ENCODE measurements around the gene CFAP65.
A peak's percentile ranks its signal among the peaks of the same experiment; 100 is the strongest.

Gene CFAP65, protein sequence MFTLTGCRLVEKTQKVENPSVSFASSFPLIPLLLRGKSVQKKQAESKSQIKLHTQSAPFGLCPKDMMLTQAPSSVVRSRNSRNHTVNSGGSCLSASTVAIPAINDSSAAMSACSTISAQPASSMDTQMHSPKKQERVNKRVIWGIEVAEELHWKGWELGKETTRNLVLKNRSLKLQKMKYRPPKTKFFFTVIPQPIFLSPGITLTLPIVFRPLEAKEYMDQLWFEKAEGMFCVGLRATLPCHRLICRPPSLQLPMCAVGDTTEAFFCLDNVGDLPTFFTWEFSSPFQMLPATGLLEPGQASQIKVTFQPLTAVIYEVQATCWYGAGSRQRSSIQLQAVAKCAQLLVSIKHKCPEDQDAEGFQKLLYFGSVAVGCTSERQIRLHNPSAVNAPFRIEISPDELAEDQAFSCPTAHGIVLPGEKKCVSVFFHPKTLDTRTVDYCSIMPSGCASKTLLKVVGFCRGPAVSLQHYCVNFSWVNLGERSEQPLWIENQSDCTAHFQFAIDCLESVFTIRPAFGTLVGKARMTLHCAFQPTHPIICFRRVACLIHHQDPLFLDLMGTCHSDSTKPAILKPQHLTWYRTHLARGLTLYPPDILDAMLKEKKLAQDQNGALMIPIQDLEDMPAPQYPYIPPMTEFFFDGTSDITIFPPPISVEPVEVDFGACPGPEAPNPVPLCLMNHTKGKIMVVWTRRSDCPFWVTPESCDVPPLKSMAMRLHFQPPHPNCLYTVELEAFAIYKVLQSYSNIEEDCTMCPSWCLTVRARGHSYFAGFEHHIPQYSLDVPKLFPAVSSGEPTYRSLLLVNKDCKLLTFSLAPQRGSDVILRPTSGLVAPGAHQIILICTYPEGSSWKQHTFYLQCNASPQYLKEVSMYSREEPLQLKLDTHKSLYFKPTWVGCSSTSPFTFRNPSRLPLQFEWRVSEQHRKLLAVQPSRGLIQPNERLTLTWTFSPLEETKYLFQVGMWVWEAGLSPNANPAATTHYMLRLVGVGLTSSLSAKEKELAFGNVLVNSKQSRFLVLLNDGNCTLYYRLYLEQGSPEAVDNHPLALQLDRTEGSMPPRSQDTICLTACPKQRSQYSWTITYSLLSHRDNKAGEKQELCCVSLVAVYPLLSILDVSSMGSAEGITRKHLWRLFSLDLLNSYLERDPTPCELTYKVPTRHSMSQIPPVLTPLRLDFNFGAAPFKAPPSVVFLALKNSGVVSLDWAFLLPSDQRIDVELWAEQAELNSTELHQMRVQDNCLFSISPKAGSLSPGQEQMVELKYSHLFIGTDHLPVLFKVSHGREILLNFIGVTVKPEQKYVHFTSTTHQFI (N-terminal part only)

DNA sequence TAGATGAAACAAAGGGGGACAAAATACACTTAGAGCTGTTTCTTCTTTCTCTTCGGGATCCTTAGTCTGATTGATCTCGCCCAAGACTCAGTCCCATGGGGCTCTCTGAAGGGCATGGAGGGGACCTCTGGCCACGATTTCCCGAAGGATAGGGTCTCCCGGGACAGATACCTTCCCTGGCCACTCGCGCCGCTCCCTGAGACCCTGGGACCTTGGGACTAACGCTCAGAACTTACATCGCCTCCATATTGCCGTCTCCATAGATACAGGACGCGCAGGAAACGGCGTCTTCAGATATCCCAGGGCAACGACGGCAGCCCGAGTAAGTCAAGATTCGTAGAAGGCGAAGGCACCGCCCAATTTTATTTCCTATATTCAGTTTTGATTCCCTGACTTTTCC lies at the start of gene CFAP65:
TSS of gene CFAP65 (minus strand) at position 265 of the 400 bp plus-strand sequence. CDS start 2,468 bp downstream, outside the sequence.
- peak; percentile 25 for DNase-seq

DNA sequence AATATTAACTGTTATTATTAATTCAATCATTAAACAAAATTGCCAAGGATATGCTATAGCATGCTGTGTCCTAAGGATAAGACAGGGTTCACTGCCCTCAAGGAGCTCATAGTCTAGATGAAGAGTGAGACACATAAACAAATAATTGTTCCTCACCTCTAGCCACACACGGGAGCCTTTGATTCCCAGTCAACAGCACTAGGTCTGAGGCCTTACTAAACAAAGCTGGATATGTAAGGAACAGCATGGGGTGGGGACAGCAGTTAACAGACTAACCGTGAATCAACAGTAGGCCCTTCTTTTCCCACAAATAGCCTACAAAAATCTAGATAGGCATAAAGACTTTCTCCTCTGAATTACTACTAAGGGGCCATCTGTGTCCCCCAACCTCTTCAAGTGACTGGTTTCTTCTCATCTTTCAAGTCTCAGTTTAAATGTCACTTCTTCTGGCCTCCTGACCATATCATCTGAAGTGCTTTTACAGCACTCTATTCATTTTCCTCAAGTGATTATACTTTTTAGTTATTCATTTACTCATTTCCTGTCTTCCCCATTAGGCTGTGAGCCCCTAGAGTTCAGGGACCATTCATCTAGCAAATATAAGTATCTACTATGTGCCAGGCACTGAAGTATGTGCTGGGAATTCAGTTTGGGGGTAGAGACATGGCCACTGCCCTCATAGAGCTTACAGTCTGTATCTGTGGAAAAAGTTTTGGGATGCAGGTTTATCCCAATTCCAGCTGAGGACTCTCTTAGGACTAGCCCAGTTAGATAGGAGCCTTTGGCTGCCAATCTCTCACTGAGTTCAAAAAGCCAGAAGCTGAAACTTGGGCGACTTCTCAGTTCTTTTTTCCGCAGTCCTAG lies 49.4 kb upstream of the CFAP65 start:
- no peak for DNase-seq

- no peak for DNase-seq
These were observed 48.0 kb upstream of the CFAP65 start for GRCh38 chr2:219089330-219089729.

DNA sequence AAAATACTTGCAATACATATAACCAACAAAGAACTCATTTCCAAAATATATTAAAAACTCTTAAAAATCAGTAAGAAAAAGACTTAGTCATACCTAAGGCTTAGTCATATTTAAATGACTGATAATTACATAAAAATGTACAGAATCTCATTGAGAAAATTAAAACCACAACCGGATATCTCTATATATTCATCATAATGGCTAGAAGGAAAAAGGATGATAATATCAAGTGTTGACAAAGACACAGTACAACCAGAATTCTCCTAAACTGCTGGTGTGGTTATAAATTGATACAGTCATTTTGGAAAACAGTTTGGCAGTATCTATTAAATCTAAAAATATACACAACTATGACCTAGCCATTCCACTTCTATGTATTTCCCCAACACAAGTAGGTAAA lies 46.5 kb upstream of the CFAP65 start:
- no peak for DNase-seq

DNA sequence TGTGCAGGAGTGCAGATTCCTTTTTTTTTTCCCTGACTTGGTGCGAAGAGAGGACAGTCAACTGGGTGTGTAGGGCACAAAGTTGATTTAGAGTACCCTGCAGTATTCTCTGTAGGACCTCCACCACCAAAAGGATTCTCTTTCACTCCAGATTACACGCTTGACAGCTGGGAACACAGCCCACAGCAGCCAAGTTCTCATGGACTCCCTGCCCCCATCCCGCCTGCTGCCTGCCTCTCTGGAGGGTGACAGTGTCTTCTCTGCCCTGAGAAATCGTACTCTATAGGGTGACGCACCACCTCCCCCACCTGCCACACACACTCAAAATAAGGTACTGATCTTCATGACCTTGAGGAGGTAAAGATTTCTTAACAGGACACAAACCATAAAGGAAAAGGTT lies 46.0 kb upstream of the CFAP65 start:
- no peak for DNase-seq

DNA sequence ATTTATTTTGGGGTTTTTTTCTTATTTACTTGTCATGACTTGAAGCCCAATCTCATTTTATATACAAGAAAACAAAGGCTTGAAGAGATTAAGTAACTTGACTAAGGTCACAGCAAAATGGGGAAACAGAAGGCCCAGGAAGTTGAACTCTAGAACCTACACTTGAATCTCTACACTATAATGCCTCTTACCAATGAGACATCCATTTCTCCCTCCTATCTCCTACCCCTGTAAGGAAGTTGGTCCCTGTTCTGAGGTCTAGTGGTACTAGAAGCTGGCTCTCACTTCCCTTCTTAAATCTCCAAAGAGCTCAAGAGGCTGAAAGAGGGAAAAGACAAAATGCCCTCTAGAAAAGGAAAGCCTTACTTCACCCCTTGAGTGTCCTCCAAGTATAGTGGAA lies 44.9 kb upstream of the CFAP65 start:
- no peak for DNase-seq

DNA sequence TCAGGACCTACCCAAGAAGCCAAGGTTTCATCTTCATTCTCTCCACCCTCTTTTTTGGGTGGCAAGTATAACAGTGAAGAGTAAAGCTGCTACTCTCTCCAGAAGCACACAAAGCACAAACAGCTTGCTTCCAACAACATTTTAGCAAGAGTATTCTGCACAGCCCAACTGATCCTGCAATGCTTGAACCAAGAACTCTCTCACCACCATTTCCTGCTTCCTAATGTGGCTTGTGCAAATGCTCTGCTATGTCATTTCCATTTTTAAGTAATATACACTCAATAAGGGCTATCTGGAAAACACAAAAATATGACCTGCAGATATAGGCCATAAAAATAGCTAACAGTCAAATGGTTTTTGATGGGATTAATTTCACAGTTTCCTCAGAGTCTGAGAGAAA lies 43.5 kb upstream of the CFAP65 start:
- no peak for DNase-seq

DNA sequence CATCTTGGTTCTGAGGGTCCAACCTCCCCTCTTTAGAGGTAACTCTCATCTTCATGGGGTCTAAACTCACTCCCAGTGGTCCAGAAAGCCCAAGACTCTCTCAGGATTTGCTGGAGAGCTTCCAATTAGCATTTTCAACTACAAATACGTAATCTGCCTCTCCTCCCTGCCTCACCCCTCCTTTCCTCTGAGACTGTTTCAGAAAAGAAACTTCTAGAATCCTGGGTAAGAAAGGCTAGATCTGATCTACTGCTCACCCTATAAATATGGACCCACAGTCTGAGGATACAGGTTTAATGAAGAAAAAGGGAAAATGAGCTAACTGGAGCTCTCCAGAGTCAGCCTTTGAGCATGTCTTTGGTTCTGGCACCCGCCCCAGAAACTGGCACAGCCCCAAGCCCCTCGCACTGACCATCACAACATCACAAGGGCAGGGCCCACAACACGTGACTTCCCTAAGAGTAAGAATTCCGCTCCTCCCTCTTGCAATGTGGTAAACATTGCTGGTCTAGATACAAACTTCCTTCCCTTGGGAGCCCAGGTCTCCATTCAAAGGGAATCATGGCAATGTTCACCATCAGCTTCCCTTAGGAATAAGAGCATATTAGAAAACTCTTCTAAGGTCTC lies 41.1 kb upstream of the CFAP65 start:
- no peak for DNase-seq

DNA sequence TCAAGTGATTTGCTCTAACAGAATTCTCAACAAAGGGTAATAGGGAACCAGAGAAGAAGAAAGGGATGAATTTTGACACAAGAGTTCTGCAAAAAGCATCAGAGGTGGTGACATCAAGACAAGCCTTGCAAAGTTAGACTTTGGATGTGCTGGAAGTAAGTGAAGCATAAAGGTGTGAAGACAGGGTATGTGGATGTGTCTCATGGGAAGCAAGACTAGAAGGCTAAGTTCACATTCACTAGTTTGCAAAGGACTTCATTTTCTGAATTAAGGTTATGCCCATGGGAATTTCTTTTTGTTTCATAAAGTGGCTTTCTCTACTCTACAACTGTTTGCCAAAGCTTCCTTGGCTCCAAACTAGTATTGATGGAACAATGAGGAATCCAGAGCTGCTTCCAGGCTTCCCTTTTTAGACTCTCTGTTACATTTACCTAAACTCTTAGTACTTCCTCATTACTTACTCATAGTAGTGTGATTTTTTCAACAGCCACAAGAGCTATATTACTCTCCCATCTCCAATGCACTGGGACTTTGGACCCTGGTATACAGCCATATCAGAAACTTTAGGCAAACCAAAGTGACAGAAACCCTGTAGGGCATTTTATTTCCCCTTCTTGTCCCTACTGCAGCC lies 40.5 kb upstream of the CFAP65 start:
- DNase-seq: no peak

DNA sequence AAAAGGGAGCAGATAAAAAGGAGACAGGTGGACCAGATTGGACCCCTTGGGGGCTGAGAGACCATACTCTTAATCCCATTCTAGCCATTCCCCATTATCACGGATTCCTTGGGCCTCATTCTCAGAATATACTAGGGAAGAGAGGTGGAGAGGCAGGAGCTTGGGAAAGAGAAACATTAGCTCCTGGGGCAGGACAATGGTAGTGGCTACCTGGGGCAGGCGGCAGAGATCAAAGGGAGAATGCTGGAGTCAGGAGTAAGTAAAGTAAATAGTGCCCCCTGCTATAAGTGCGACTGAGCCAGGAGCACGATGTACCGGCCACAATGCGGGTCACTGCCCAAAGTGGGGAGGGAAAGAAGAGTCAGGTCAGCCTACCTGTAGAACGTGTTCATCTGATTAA lies 39.8 kb upstream of the CFAP65 start:
- no peak for DNase-seq

DNA sequence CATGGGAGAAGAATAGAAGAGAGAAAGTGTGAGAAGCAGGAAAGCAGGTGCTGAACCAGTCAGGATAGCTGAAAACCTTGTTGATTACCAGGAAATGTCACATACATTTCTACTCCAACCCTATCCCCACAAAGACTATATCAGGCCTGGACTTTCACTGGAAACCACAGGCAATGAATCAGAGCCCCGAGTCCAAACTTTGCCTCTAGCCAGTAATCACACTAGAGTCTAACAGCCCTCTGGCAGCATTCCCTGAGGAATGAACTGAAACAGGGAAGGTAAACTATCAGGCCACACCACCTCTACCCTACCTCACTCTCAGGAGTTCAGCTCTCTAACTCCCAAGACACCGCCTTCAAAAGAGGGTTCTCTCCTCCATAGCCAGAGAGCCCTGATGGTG lies 38.1 kb upstream of the CFAP65 start:
- DNase-seq: no peak

GRCh38 chr2:219078951-219079350 lies 37.6 kb upstream of the CFAP65 start:
- DNase-seq: no peak

DNA sequence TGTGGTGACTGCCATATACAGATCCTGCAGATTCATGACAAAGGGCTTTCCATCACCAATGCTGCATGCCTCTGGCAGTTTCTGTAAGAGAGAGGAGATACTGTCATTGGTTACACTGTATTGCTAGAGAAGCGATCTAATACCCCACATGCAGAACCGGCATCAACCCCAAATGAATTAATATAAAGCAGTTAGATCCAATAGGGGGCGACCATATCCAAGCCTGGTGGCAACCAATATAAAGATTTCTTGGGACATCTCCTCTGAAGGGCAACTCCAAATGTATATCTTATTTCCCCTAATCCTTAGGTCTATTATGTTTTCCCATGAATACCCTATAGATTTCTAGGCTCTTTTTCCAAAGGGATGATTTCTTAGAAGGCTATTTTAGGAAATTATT lies 36.8 kb upstream of the CFAP65 start:
- no peak for DNase-seq

DNA sequence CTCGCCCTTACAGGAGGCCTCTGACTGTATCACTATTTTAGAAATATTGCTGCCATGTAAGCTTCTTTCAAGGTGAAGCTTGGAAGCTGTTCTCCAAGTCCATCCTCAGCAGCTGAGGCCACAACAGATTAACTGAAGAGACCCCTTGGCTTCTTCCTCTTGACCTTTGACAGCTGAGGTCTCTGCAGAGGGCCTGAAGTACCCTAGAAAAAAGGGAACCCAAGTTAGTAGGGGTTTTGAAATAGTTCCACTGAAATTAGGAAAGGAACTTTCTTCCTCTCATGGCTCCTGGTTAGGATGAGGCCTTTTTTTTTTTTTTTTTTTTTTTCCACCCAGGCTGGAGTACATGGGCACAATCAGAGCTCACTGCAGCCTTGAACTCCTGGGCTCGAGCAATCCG lies 34.9 kb upstream of the CFAP65 start:
- DNase-seq: no peak

- DNase-seq: peak; percentile 24
These were observed 32.3 kb upstream of the CFAP65 start for GRCh38 chr2:219073413-219074129.

- DNase-seq: no peak
These were observed 31.5 kb upstream of the CFAP65 start for GRCh38 chr2:219072741-219073250.

- no peak for DNase-seq
These were observed 30.0 kb upstream of the CFAP65 start for GRCh38 chr2:219071131-219071816.

GRCh38 chr2:219065484-219065883 lies 24.2 kb upstream of the CFAP65 start:
- DNase-seq: no peak

DNA sequence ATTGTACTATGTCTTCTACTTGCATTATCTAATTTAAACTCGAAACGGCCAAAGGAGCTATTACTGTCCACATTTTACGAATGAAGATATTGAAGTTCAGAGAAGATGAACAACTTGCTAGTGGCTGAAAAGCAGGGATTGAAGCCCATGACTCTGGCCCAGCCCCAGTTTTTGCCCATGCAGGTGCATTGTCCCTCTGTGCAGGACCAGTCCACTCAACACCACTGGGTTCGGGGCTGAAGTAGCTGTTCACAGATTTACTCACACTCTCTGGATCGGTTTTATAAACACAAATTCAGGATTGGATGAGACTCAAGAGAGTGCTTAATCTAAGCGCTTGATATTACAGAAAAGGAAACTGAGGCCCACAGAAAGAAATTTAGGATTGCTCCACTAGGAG lies 20.8 kb upstream of the CFAP65 start:
- no peak for DNase-seq

Data from CD4-positive, alpha-beta T cell treated with Interleukin-12 subunit alpha and Interleukin-12 subunit beta, for 1 hour (primary cell).